Measurements from ENCODE around the gene AVEN. TPM values are rescaled to one million over a fixed set of nuclear protein-coding genes. Genes with fewer than 3 reads are reported as not detected.
A peak's percentile ranks its signal among the peaks of the same experiment; 100 is the strongest.

The AVEN gene
- total and polyA plus RNA-seq, 2 experiments from 2014 or later, result 7.7 to 10.3 TPM

- H3K9me3 Mint-ChIP-seq, result no peaks in the 10 kb centered on the region
- Histone ChIP-seq H4K20me1 (replicated peaks; ENCODE audit: insufficient read depth) (no peaks in the 10 kb centered on the region), H3K27ac (ENCODE audit: low read depth) (no peak overlapping the region), H3K79me2 (replicated peaks; ENCODE audit: insufficient read depth) (no peaks in the 10 kb centered on the region), H3K4me1 (ENCODE audit: insufficient read depth) (no peaks in the 10 kb centered on the region), H3K4me3 (no peak overlapping the region), H3K36me3 (ENCODE audit: insufficient read depth) (no peaks in the 10 kb centered on the region), H3K4me2 (no peak overlapping the region), H3F3A (replicated peaks; ENCODE audit: low read depth) (no peaks in the 10 kb centered on the region), H3K9me2 (ENCODE audit: insufficient read depth) (0 out of 2 replicates have a peak, but pooled peaks cover 9% of the 10 kb centered on the region), H3K27me3 (ENCODE audit: insufficient read depth) (no peaks in the 10 kb centered on the region), H2AFZ (peak overlapping the region; percentile 33; the same call in 1 of the 2 replicates)
- H3K4me3 Mint-ChIP-seq, result no peak overlapping the region
- H3K27me3 Mint-ChIP-seq (ENCODE audit: insufficient read depth, low read depth, poor library complexity), result no peaks in the 10 kb centered on the region
- no peaks in the 10 kb centered on the region for H3K36me3 Mint-ChIP-seq (ENCODE audit: low read depth)
- no peak for TF ChIP-seq CREB1 (CRISPR knock-in tag; IDR thresholded peaks at IDR 0.05; ENCODE audit: low read depth)
- no peak for TF ChIP-seq ZNF331 (CRISPR knock-in tag; IDR thresholded peaks at IDR 0.05; ENCODE audit: low read depth)
- no peak for TF ChIP-seq NANOG (IDR thresholded peaks at IDR 0.05; ENCODE audit: borderline replicate concordance)
- no peak for TF ChIP-seq JUNB (IDR thresholded peaks at IDR 0.05; ENCODE audit: unreplicated experiment)
- TF ChIP-seq EZH2phosphoT487 (IDR thresholded peaks at IDR 0.05; ENCODE audit: unreplicated experiment), result no peak
- no peak for TF ChIP-seq ZNF114 (CRISPR knock-in tag; IDR thresholded peaks at IDR 0.05)
- peaks cover 7% of the 10 kb centered on the region; the same call in 1 of the 3 replicates for H3K4me1 Mint-ChIP-seq
- H3K27ac Mint-ChIP-seq, result no peak overlapping the region
- DNase-seq (ENCODE audit: low spot score) (no peak), ATAC-seq (no peak)
Measured at GRCh38 chr15:33823119-33823518, 215.9 kb downstream of the AVEN start.

- Histone ChIP-seq H2AFZ (peak overlapping the region; percentile 33; the same call in 1 of the 2 replicates), H3K36me3 (ENCODE audit: insufficient read depth) (no peaks in the 10 kb centered on the region), H3K27me3 (ENCODE audit: insufficient read depth) (no peaks in the 10 kb centered on the region), H3K27ac (ENCODE audit: low read depth) (no peak overlapping the region), H4K20me1 (replicated peaks; ENCODE audit: insufficient read depth) (no peaks in the 10 kb centered on the region), H3K4me3 (no peak overlapping the region), H3K4me2 (no peak overlapping the region), H3F3A (replicated peaks; ENCODE audit: low read depth) (no peaks in the 10 kb centered on the region), H3K4me1 (ENCODE audit: insufficient read depth) (no peaks in the 10 kb centered on the region), H3K79me2 (replicated peaks; ENCODE audit: insufficient read depth) (no peaks in the 10 kb centered on the region), H3K9me2 (ENCODE audit: insufficient read depth) (0 out of 2 replicates have a peak, but pooled peaks cover 9% of the 10 kb centered on the region)
- H3K4me1 Mint-ChIP-seq, result peaks cover 7% of the 10 kb centered on the region; the same call in 1 of the 3 replicates
- no peaks in the 10 kb centered on the region for H3K9me3 Mint-ChIP-seq
- peaks cover under 1% of the 10 kb centered on the region for H3K27me3 Mint-ChIP-seq (ENCODE audit: insufficient read depth, low read depth, poor library complexity)
- DNase-seq (ENCODE audit: low spot score), result no peak
- H3K4me3 Mint-ChIP-seq, result no peak overlapping the region
- no peak for ATAC-seq
- no peak overlapping the region for H3K27ac Mint-ChIP-seq
- H3K36me3 Mint-ChIP-seq (ENCODE audit: low read depth), result no peaks in the 10 kb centered on the region
- TF ChIP-seq JUNB (IDR thresholded peaks at IDR 0.05; ENCODE audit: unreplicated experiment) (no peak), ZNF331 (CRISPR knock-in tag; IDR thresholded peaks at IDR 0.05; ENCODE audit: low read depth) (no peak), CTCF (conservative IDR thresholded peaks at IDR 0.05; ENCODE audit: low read depth in 2 of 2) (no peak), EZH2phosphoT487 (IDR thresholded peaks at IDR 0.05; ENCODE audit: unreplicated experiment) (no peak), CREB1 (CRISPR knock-in tag; IDR thresholded peaks at IDR 0.05; ENCODE audit: low read depth) (no peak), EZH2 (IDR thresholded peaks at IDR 0.05; ENCODE audit: low read depth, unreplicated experiment) (no peak), ZNF114 (CRISPR knock-in tag; IDR thresholded peaks at IDR 0.05) (no peak), NANOG (IDR thresholded peaks at IDR 0.05; ENCODE audit: borderline replicate concordance) (no peak), ZNF462 (CRISPR knock-in tag; IDR thresholded peaks at IDR 0.05) (no peak), STAT1 (IDR thresholded peaks at IDR 0.05; ENCODE audit: unreplicated experiment) (no peak)
Measured at GRCh38 chr15:33822479-33822878, 216.5 kb downstream of the AVEN start.

All from GM23338 (cell line).